ENCODE data around the gene RBMS3.

Gene RBMS3

GRCh38 chr3:29279286-29279685, 1.6 kb upstream of the RBMS3 start:
- no peak for DNase-seq

- DNase-seq: no peak
These were observed 1.1 kb upstream of the RBMS3 start for GRCh38 chr3:29279806-29280205.

- no peak for DNase-seq
These were observed 148 bp downstream of the RBMS3 start for GRCh38 chr3:29281094-29281343.

- no peak for DNase-seq
These were observed 722 bp downstream of the RBMS3 start for GRCh38 chr3:29281344-29282241.

- no peak for DNase-seq
These were observed 1.8 kb downstream of the RBMS3 start for GRCh38 chr3:29282427-29283230.

GRCh38 chr3:29283231-29284119, 2.6 kb downstream of the RBMS3 start:
- DNase-seq: no peak

GRCh38 chr3:29284497-29284896, 3.6 kb downstream of the RBMS3 start:
- DNase-seq: no peak

GRCh38 chr3:29285471-29286071, 4.7 kb downstream of the RBMS3 start:
- DNase-seq: no peak

GRCh38 chr3:29286478-29287240, 5.8 kb downstream of the RBMS3 start:
- no peak for DNase-seq

- no peak for DNase-seq
These were observed 9.7 kb downstream of the RBMS3 start for GRCh38 chr3:29290596-29290995.

- DNase-seq: no peak
These were observed 10.6 kb downstream of the RBMS3 start for GRCh38 chr3:29291260-29291981.

GRCh38 chr3:29291982-29292363, 11.1 kb downstream of the RBMS3 start:
- no peak for DNase-seq

- no peak for DNase-seq
These were observed 12.6 kb downstream of the RBMS3 start for GRCh38 chr3:29293421-29293820.

- no peak for DNase-seq
These were observed 17.1 kb downstream of the RBMS3 start for GRCh38 chr3:29297998-29298397.

- no peak for DNase-seq
These were observed 20.6 kb downstream of the RBMS3 start for GRCh38 chr3:29301332-29302019.

GRCh38 chr3:29302619-29303018, 21.7 kb downstream of the RBMS3 start:
- no peak for DNase-seq

GRCh38 chr3:29307295-29307694, 26.4 kb downstream of the RBMS3 start:
- DNase-seq: no peak

GRCh38 chr3:29310865-29311264, 30.0 kb downstream of the RBMS3 start:
- DNase-seq: no peak

- no peak for DNase-seq
These were observed 30.9 kb downstream of the RBMS3 start for GRCh38 chr3:29311795-29312194.

GRCh38 chr3:29312395-29312794, 31.5 kb downstream of the RBMS3 start:
- no peak for DNase-seq

- DNase-seq: no peak
These were observed 32.1 kb downstream of the RBMS3 start for GRCh38 chr3:29312960-29313452.
